Gastrocnemius medialis (tissue), 4 donors: Measurements from ENCODE around the gene IFNA1. TPM values are rescaled to one million over a fixed set of nuclear protein-coding genes. Genes with fewer than 3 reads are reported as not detected.

ENCODE experiments used
- ATAC-seq, 2 donors: fragments of 150-250 bp; one replicate each; pipeline ENCODE4 v1.9.1; 2016
- DNase-seq, 2 donors: peaks; one replicate each; pipeline ENCODE4 v3.0.0-alpha.2; 2019
- H3K27ac ChIP-seq, 4 donors: fragments of 200-600 bp; sonication (generic); 1 replicate in 1 of 4; 2 replicates in 3 of 4; pipeline ENCODE4 v1.5.1; 2016 to 2018; ENCODE audit warnings: mild to moderate bottlenecking in 2 of 4, moderate library complexity in 1 of 4
- H3K27me3 ChIP-seq, 3 donors: fragments of 200-600 bp; sonication (generic) in 2 of 3; 1 replicate in 1 of 3; 2 replicates in 2 of 3; pipeline versions ENCODE4 v1.5.1 to v1.6.0; 2016 to 2019; ENCODE audit warnings: mild to moderate bottlenecking in 1 of 3, moderate library complexity in 1 of 3
- H3K36me3 ChIP-seq, 2 donors: fragments of 200-600 bp; sonication (generic) in 1 of 2; one replicate each; pipeline ENCODE4 v1.5.1; 2017 to 2018
- H3K4me1 ChIP-seq, 2 donors: fragments of 200-600 bp; sonication (generic) in 1 of 2; one replicate each; pipeline ENCODE4 v1.5.1; 2016 to 2017; ENCODE audit warnings: mild to moderate bottlenecking in 2 of 2
- H3K4me3 ChIP-seq, 4 donors: fragments of 200-600 bp; sonication (generic) in 3 of 4; 1 replicate in 1 of 4; 2 replicates in 3 of 4; pipeline ENCODE4 v1.5.1; 2016 to 2019; ENCODE audit warnings: mild to moderate bottlenecking in 2 of 4
- H3K9me3 ChIP-seq, 3 donors: fragments of 200-600 bp; sonication (generic) in 2 of 3; 1 replicate in 1 of 3; 2 replicates in 2 of 3; pipeline ENCODE4 v1.5.1; 2016 to 2019
- CTCF ChIP-seq, 5 experiments: fragments of 450-650 bp in 3 of 5; fragments of 200-600 bp in 2 of 5; sonication (generic) in 2 of 5; IDR thresholded peaks in 4 of 5; conservative IDR thresholded peaks in 1 of 5; 1 replicate in 4 of 5; 2 replicates in 1 of 5; pipeline ENCODE4 v1.5.1; 2016 to 2019; ENCODE audit warnings: antibody characterized with exemption in 5 of 5, mild to moderate bottlenecking in 3 of 5, moderate library complexity in 3 of 5
- POLR2A ChIP-seq, 2 donors: fragments of 450-650 bp; IDR thresholded peaks; one replicate each; pipeline ENCODE4 v1.6.1; 2017; ENCODE audit warnings: antibody characterized with exemption in 2 of 2, mild to moderate bottlenecking in 2 of 2, moderate library complexity in 2 of 2
- in situ Hi-C, 4 donors: fragments of 200-750 bp; cut with MboI; loops; one replicate each; pipeline versions ENCODE4 v1.15.0 to v1.8.0; 2017; ENCODE audit warnings: low sequenced_read_pairs in 4 of 4
- intact Hi-C: fragments of 100-400 bp; cut with DNase I; formaldehyde crosslinking; loops from one replicate; pipeline ENCODE4 v1.15.1; 2023; ENCODE audit warnings: low total_unique reads
- total RNA-seq, 4 donors: library from RNA; depleted of rRNA; stranded (reverse); fragments of >200 nt; gene quantifications; one replicate each; pipeline versions ENCODE4 v1.1.0 to v1.2.3, GENCODE V29; 2016

The IFNA1 gene
- total RNA-seq, 4 donors from 2014 or later: not detected

DNA sequence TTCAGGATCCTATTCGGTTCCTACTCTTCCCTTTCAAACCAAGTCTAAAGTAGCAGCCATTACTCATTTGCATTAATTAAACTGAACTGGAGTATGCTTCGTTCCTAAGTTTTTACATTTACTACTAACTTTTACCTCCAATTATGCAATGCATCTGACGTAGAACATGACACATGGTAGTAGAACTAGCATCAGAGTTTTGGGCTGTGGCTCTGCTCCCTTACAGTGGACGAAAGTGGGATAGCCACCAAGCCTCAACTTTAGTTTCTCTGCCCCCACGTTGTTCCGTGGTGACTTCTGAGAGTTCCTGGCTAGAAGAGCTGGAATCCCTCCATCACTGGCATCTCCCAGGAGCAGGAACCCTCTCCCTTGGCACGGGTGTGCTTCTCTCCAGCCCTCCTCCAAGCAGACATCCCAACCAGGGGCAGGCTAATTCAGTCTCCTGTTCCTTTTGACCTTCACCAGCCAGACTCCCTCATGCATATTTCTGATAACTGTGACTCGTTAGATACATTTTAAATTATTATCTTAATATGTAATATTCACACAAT is 39.0 kb downstream of the IFNA1 start:
- ATAC-seq: no peak
- no peaks in the 10 kb centered on the region for H3K36me3 ChIP-seq
- H3K27ac ChIP-seq: no peak overlapping the region
- in situ Hi-C loops (no loop called here), intact Hi-C loops (no loop called here)
- H3K9me3 ChIP-seq: no peaks in the 10 kb centered on the region
- no peak for TF ChIP-seq POLR2A (IDR thresholded peaks at IDR 0.05)
- TF ChIP-seq CTCF (IDR thresholded peaks at IDR 0.05 in 4 of 5, conservative IDR thresholded peaks at IDR 0.05 in 1 of 5): no peak
- no peaks in the 10 kb centered on the region for H3K4me1 ChIP-seq
- no peak for DNase-seq
- H3K4me3 ChIP-seq: no peak overlapping the region
- H3K27me3 ChIP-seq: peaks cover 0 to 3% (median 0%) of the 10 kb centered on the region in 3 donors

DNA sequence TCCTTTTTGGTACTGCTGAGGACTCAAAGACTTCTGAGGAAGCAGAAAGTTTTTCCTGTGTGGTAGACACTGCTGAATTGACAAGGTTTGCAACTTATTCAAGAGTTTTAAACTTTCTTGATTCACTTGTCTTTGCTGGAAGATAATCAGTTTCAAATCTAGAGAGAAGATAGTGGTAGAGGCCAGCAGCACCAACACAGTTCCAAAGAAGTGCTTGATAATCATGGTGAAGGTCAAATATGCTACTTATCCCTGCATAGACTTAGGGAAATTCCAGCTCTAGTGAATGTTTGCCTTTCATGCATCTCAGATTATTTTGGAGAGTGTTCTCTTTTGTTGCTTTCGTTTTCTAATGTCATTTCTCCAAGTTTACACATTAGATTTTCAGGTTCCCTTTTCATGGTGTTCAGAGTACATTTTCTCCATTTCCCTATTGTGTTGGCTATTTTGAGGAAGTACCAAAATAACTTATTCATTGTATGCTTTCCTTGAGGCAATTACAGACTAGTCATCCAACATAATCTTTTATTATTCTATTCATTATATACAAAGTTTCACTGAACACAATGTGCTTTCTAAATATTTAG is 41.3 kb downstream of the IFNA1 start:
- Histone ChIP-seq H3K4me1 (no peaks in the 10 kb centered on the region), H3K9me3 (no peaks in the 10 kb centered on the region), H3K36me3 (no peaks in the 10 kb centered on the region), H3K4me3 (no peak overlapping the region), H3K27ac (no peak overlapping the region), H3K27me3 (no peaks in the 10 kb centered on the region)
- DNase-seq: no peak
- TF ChIP-seq CTCF (IDR thresholded peaks at IDR 0.05 in 4 of 5, conservative IDR thresholded peaks at IDR 0.05 in 1 of 5) (no peak), POLR2A (IDR thresholded peaks at IDR 0.05) (no peak)
- in situ Hi-C loops (no loop called here), intact Hi-C loops (no loop called here)
- ATAC-seq: no peak

- Histone ChIP-seq H3K9me3 (no peaks in the 10 kb centered on the region), H3K27ac (no peak within 1 kb of the TSS), H3K36me3 (no peaks in the 10 kb centered on the region), H3K27me3 (no peaks in the 10 kb centered on the region), H3K4me1 (no peaks in the 10 kb centered on the region), H3K4me3 (no peak within 1 kb of the TSS)
- ATAC-seq (no peak), DNase-seq (no peak)
- intact Hi-C loops (no loop called here), in situ Hi-C loops (no loop called here)
- TF ChIP-seq POLR2A (IDR thresholded peaks at IDR 0.05) (no peak), CTCF (IDR thresholded peaks at IDR 0.05 in 4 of 5, conservative IDR thresholded peaks at IDR 0.05 in 1 of 5) (no peak)
Observed at GRCh38 chr9:21482213-21482612, 42.0 kb downstream of the IFNA1 start, which contains the start of gene IFNE. Gene IFNE, minus strand, starts transcription at chr9:21482313. Its CDS starts 619 bp downstream, at chr9:21481694.

Other genes starting within 250 kb of the IFNA1 start
- gene IFNA7, start 238.2 kb upstream of the IFNA1 start, total RNA-seq: not detected
- gene IFNA10, start 233.3 kb upstream of the IFNA1 start, total RNA-seq: not detected
- not detected for gene IFNA16, start 223.1 kb upstream of the IFNA1 start, total RNA-seq
- not detected for gene IFNA17, start 212.2 kb upstream of the IFNA1 start, total RNA-seq
- not detected for gene IFNA14, start 200.4 kb upstream of the IFNA1 start, total RNA-seq
- not detected for gene IFNA5, start 135.1 kb upstream of the IFNA1 start, total RNA-seq
- 1 to 10 TPM; 5.2 to 8.2 (median 6.5) TPM for gene KLHL9, start 105.0 kb upstream of the IFNA1 start, total RNA-seq
- not detected for gene IFNA6, start 89.6 kb upstream of the IFNA1 start, total RNA-seq
- gene IFNA13, start 72.4 kb upstream of the IFNA1 start, total RNA-seq: not detected
- not detected for gene IFNA2, start 55.0 kb upstream of the IFNA1 start, total RNA-seq
- not detected for gene IFNA8, start 31.3 kb upstream of the IFNA1 start, total RNA-seq
- gene IFNE, start 41.9 kb downstream of the IFNA1 start, total RNA-seq: not detected